ENCODE data around the gene LINC00305. TPM values are rescaled to one million over a fixed set of nuclear protein-coding genes. Genes with fewer than 3 reads are reported as not detected.

Gene LINC00305
- polyA plus RNA-seq (ENCODE audit: insufficient read length) = 3.6 TPM
- long read RNA-seq, donor 1 = 0 reads
- long read RNA-seq, donor 2 = 0 reads
- long read RNA-seq, donor 3 = 0 reads
- long read RNA-seq, donor 4 = 0 reads
- long read RNA-seq, donor 5 = 0 reads
- long read RNA-seq, donor 6 = 0 reads
- long read RNA-seq, donor 7 = 0 reads
- long read RNA-seq, donor 8 = 0 reads

DNA sequence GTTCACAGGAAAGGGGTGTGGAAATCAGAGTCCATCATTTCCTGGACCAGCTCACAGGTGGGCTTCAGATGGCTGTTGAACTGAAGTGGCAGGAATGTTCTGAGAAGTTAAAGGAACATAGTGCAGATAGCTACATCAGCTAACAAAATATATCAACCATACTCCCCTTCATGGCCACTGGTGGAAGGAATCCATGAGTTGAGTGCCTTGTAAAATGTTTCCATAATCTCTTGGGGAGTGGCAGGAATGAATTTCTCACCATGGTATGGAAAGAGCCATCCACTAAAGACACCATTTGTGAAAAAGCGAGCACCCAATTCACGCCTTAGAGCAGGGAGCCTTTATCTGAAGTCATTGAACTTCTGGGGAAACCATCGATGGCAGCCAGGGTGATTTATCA, at the start of gene LINC00305:
LINC00305 (minus strand) TSS at position 101 of the 400 bp plus-strand sequence.
- no peak for DNase-seq

DNA sequence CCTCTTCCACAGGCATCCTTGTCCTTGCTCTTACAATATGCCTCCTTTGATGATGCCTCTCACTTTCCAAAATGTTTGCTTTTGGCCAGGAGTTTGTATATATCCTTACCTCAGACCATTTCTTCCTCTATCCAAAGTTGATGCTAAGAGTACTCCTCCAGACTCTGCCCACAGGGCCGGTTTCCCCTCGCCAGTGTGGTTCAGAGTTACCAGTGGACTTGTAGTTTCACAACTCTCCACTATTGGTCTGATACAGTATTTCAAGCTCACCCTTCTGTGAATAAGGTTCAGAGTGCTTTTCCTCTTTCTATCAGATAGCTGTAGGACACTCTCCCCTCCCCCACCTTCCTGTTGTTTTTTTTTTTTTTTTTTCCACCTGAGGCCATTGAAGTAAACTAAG, 42.2 kb upstream of the LINC00305 start:
- no peak for DNase-seq

DNA sequence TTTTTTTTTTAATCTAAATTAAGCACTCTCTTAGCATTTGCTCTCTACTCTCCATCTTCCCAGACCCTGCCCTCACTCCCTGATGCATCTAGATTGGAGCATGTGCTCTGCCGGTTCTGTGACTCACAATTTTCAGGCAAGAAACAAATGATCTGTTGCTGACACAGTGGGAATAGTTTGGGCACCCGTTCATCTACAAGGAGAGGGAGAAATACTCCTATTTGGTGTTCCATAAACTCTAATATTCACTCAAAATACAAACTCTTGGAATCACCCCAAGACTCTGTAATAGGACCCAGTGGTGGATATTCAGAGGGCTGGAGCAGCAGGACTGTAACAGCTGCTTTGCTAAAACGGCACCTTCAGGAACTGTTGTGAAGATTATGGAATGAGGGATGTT, 37.1 kb upstream of the LINC00305 start:
- DNase-seq = no peak

DNA sequence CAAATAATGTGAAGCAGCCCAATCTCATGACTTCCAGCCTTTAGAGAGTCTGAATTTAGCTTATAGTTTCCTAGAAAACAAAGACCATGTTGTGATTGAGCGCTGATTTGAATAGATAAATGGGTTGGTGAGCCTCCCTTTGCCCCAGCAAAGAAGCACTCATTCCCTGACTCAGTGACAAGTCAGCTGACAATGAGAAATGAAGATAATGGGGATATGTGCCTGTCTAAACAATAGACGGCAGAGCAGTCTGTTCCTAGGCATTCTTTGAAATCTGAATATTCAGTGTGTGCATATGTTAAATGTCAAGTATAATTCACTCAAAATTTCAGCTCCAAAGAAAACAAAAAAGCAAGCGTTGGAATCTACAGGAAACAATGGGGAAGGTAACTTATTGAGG, 34.8 kb upstream of the LINC00305 start:
- no peak for DNase-seq

DNA sequence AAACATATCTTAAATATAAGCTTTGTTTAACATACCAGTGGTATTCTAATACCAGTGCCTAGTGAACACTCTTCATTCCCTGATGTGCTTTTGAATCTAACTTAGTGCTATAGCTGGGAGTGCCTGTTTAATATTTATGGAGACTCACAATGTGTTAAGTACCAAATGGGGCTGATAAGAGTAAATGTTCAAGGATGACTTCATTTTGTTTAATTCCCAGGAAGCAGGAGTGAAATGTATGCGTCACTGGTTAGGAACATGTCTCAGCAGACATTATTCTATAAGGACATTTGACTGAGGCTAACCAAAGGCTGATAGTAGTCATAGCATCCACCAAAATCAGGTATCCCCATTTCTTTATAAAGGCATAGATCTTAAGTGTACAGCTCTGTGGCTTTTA, 31.7 kb upstream of the LINC00305 start:
- no peak for DNase-seq

DNA sequence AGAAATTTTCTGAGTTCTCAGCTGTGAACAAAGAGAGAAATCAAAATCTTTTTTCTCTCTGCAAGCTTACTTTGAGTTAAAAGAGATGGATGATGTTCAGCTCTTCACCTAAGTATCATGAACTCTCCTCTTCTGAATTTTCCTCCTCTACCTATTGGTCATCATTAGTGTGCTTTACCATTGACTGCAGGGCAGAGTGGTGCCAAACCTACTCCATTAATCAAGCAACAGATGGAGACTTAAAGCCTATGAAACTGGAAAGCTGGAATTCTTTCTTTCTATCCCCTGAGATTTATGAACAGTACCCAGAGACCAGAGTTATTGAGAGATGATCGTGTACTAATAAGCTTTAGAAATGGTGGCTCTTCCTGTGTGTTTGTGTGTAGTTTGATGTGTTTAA, 31.3 kb upstream of the LINC00305 start:
- no peak for DNase-seq

GRCh38 chr18:64179556-64180080, 30.7 kb upstream of the LINC00305 start:
- no peak for DNase-seq

GRCh38 chr18:64178860-64179259, 30.0 kb upstream of the LINC00305 start:
- no peak for DNase-seq

GRCh38 chr18:64175432-64175831, 26.5 kb upstream of the LINC00305 start:
- DNase-seq = no peak

DNA sequence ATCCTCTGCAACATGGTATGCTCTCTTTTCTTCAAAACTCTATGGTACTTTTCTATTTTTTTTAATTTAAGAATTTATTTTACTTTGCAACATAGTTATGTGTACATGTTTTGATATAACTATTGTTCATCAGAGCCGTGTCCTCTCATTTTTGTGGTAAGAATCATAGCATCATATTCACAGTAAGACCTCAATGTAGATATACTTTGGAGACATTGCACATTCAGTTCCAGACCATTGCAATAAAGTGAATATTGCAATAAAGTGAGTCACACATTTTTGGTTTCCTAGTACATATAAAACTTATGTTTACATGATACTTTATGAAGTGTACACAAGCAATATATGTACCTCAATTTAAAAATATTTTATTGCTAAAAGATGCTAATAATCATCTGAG, 22.7 kb upstream of the LINC00305 start:
- DNase-seq = no peak

- DNase-seq = no peak
Observed at GRCh38 chr18:64167408-64167925, 18.6 kb upstream of the LINC00305 start.

- DNase-seq = no peak
Observed at GRCh38 chr18:64165906-64166305, 17.0 kb upstream of the LINC00305 start.

DNA sequence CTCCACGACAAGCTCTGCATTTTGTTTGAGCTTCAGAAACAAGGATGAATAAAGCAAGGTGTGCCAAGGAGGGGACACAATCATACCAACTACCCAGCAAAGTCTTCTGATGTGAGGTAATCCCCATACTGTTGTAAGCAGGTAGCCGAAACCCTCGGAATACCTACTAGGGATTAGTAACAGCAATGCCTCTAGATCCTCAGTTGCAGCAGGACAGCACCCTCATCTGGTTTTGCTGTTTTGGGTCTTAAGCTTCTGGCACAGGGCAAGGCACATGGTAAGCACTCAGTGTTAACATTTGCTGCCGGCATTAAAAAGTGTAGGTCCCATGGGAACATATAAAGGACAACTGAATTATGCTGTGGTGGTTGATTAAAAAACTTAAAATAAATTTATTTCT, 16.0 kb upstream of the LINC00305 start:
- no peak for DNase-seq

DNA sequence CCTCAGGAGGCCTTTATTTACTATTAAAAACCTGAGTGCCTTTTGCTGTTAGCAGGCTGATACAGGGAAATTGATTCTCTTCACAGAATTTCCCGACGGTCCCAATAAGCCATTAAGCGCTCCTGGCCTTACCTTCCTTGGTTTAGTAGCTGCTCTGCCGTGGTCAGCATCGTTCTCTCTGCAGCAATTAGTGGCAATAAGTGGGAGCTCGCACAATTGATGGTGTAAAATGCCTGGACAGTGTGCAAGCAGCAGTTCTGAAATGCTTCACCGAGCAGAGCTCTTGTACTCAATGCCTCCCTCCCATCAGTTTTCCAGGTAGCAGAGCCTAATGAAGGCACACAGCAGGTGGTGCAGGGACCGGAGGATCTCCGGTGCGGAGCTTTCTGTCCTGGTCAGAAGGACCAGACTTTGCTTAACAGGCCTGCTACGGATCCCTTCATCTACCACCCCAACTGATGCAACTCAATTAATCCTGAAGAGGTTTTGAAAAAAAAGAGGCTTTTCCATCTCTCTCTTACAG, 1.1 kb upstream of the LINC00305 start:
- peak; percentile 13 for DNase-seq

- no peak for DNase-seq
Observed at GRCh38 chr18:64142904-64143303, 6.0 kb downstream of the LINC00305 start.

DNA sequence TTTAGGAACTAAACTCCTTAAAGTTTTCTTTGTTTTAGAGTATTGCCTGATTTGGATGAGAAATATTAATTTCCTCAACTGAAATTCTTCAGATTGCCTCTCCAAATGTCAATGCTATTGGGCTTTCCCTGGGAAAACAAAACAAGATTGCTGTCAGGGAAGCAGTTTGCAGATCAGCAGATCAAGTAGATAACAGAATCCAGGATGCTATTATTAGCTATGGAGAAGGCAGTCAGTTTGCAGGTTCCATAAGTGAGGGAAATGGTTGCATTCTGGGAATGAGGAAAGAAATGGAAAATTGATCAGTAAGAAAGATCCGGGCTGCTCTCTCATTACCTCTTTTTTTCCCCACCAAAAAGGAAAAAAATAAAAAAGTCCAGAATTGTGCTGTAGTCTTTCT, 11.0 kb downstream of the LINC00305 start:
- DNase-seq = no peak

DNA sequence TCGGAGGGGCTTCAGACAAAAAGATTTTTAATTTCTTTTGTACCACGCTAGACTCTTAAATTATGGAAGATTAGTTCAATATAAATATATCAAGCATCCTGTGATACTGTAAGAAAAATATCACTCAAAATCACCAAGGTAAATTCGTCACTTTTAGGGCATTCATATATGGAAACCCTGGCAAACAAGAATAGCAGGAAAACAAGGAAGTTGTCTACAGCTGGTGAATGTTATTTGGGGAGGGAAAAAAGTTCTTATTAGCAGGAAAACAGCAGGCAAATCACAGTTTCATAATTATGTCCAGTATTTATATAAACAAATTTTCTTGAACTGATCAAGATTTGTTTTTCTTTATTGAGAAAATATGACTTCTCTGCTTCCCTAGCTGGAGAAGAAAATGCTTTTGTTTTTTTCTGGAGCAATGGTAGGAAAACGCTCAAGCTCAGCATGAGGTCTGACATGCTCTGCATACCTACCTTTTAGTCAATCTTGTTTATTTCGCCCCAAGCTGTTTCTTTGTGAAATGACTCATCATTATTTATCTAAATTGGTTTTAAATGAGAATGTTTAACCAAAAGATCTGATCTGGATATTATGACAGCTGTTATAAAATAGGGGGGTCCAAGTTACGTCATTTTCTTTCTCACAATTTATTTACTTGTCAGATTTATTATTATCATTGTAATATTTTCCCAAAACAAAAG, 14.7 kb downstream of the LINC00305 start:
- DNase-seq = no peak

GRCh38 chr18:64132871-64133270, 16.0 kb downstream of the LINC00305 start:
- DNase-seq = no peak

DNA sequence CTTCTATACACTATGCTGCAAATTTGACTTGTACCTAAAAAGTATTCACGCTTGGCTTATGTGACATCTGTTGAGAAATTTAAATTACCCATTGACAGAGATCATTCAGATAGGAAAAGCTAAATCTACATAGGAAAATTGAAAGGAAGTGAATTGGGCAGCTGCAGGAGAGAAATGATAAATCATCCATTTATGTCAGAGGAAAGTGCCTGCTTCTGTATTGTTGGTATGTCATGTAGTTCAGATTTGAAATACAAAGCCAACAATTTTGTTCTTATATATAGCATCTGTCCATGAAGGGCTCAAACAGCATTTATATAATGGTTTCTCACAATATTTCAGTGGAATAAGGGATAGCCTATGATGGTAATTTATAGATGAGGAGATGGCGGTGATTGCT, 17.6 kb downstream of the LINC00305 start:
- no peak for DNase-seq

- no peak for DNase-seq
Observed at GRCh38 chr18:64127172-64127571, 21.7 kb downstream of the LINC00305 start.

DNA sequence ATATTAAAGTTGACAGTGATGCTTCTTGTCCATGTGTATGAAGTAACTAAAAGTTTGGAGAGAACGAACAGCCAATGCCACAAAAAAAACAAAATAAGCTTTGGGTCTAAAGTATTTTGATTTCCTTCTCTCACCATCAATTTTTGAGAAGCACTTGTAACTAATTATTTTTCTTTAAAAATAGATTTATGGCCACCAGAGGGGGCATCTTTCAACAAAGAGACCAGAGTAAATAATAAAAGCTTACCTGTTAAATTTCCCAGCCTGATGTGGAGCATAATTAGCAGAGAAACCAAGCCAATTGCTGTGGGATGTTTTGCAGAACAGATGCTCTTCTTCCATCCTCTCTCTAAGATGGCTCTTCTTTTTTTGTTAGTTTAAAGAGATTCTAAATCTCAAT, 29.0 kb downstream of the LINC00305 start:
- no peak for DNase-seq

- no peak for DNase-seq
Observed at GRCh38 chr18:64118406-64118805, 30.5 kb downstream of the LINC00305 start.

DNA sequence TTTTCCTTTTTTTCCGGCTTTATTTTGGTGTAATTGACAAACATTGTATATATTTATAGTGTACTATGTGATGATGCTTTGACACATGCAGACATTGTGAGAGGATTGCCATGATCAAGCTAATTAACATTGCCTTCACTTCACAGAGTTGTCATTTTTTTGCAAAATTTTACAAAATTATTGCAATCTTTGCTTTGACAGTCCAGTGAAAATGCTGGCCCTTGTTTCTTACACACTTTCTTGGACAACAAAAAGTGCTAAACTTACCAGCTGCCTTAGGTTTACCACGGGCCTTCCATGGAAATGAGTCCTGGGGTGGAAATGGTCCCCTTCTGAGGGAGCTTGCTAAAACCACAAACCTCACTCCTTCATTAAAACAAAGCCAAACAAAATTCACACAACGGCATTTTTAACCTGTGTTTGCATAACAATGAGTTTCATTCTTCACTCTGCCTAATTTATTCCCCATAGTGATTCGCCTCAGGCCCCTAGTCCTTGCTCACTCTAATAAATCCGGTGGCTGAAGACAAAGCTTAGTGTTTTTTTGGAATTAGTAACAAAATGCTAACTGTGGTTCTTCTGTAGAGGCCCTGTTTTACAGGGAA, 32.2 kb downstream of the LINC00305 start:
- no peak for DNase-seq

All from left kidney (tissue), 8 donors.